K562 (cell line): ENCODE data around the gene PTCH2. TPM values are rescaled to one million over a fixed set of nuclear protein-coding genes. Genes with fewer than 3 reads are reported as not detected.
A peak's percentile ranks its signal among the peaks of the same experiment; 100 is the strongest.

Source experiments
- ATAC-seq: fragments of 200-7000 bp; cut with Tn5 transposase; 3 replicates; pipeline ENCODE4 v1.9.1; 2020; ENCODE audit warnings: moderate library complexity
- BruUV-seq: library from RNA; stranded (reverse); fragments of 400-500 nt; replicated peaks from 2 replicates; lab custom pipeline; 2021; lab: Mats Ljungman, UMichigan
- CTCF ChIA-PET: fragments of 300-600 bp; formaldehyde crosslinking; extraction: SDS; loops from one replicate; lab custom pipeline; 2021; ENCODE audit warnings: low intra/inter-chr PET ratio; lab: Yijun Ruan, JAX
- POLR2A ChIA-PET: fragments of 300-600, 350-650 bp; sonication (Branson Sonifier 250); formaldehyde crosslinking; extraction: SDS; loops from one replicate; lab custom pipeline; 2021; ENCODE audit warnings: antibody characterized with exemption, inconsistent platforms; lab: Yijun Ruan, JAX
- DNase-seq, 4 experiments: peaks; one replicate each; pipeline versions ENCODE4 v3.0.0 to v3.0.0-alpha.2; 2011 to 2018; ENCODE audit warnings: low spot score in 3 of 4, mixed read lengths in 3 of 4; ENCODE audit errors: extremely low read depth in 1 of 4
- FAIRE-seq: peaks from 2 replicates; lab custom pipeline; 2011; peaks lifted over from hg19 to GRCh38; lab: Jason Lieb, UNC
- H2AFZ ChIP-seq: 2 replicates; pipeline ENCODE4 v1.6.0; 2011; ENCODE audit warnings: low read depth, low read length, control low read depth, inconsistent platforms
- H3K27ac ChIP-seq: fragments of 200-600 bp; 3 replicates; pipeline ENCODE4 v1.8.0; 2011; ENCODE audit warnings: low read depth, mild to moderate bottlenecking, control low read depth, inconsistent platforms, low read length, moderate library complexity, mixed read lengths; ENCODE audit errors: extremely low read depth
- H3K27me3 ChIP-seq, 2 experiments: fragments of 300-600 bp in 1 of 2; 2 replicates in 1 of 2; 3 replicates in 1 of 2; pipeline versions ENCODE4 v1.6.0 to v1.8.0; 2011; ENCODE audit warnings: inconsistent platforms in 2 of 2, low read length in 2 of 2, mild to moderate bottlenecking in 1 of 2, mixed read lengths in 1 of 2, moderate library complexity in 1 of 2; ENCODE audit not compliant: control insufficient read depth in 2 of 2, insufficient read depth in 2 of 2
- H3K36me3 ChIP-seq: fragments of 300-600 bp; 3 replicates; pipeline ENCODE4 v1.8.0; 2011; ENCODE audit warnings: mild to moderate bottlenecking, low read length, inconsistent platforms; ENCODE audit not compliant: control insufficient read depth, insufficient read depth
- H3K4me1 ChIP-seq, 2 experiments: fragments of 200-600 bp in 1 of 2; replicated peaks in 1 of 2; 2 replicates in 1 of 2; 3 replicates in 1 of 2; pipeline versions ENCODE4 v1.5.1 to v1.8.0; 2011; ENCODE audit warnings: inconsistent platforms in 2 of 2, low read length in 2 of 2, mild to moderate bottlenecking in 1 of 2, mixed read lengths in 1 of 2, moderate library complexity in 1 of 2; ENCODE audit not compliant: control insufficient read depth in 2 of 2, insufficient read depth in 2 of 2
- H3K4me2 ChIP-seq: 2 replicates; pipeline ENCODE4 v1.6.1; 2011; ENCODE audit warnings: low read length, control low read depth, inconsistent platforms, mixed read lengths; ENCODE audit not compliant: insufficient read depth
- H3K4me3 ChIP-seq: fragments of 200-600 bp; sonication (generic), shearing (Covaris generic); 2 replicates; pipeline ENCODE4 v1.5.1; 2016; ENCODE audit warnings: control low read depth, inconsistent platforms
- H3K79me2 ChIP-seq: fragments of 200-600 bp; 3 replicates; pipeline ENCODE4 v1.8.0; 2011; ENCODE audit warnings: low read length, inconsistent platforms; ENCODE audit not compliant: control insufficient read depth, insufficient read depth
- H3K9ac ChIP-seq, 2 experiments: 2 replicates each; pipeline versions ENCODE4 v1.6.0 to v1.6.1; 2011; ENCODE audit warnings: low read depth in 2 of 2, low read length in 2 of 2, control low read depth in 1 of 2, inconsistent platforms in 1 of 2, mild to moderate bottlenecking in 1 of 2, mixed read lengths in 1 of 2; ENCODE audit not compliant: insufficient read depth in 1 of 2
- H3K9me1 ChIP-seq: one replicate; pipeline ENCODE4 v1.6.0; 2011; ENCODE audit warnings: inconsistent platforms, mild to moderate bottlenecking, low read length, moderate library complexity; ENCODE audit not compliant: control insufficient read depth, insufficient read depth
- H3K9me3 ChIP-seq: replicated peaks from 2 replicates; pipeline ENCODE4 v1.5.1; 2011; ENCODE audit warnings: low read depth, low read length, inconsistent platforms; ENCODE audit not compliant: control insufficient read depth, insufficient read depth
- H4K20me1 ChIP-seq: replicated peaks from 2 replicates; pipeline ENCODE4 v1.6.1; 2011; ENCODE audit warnings: low read length, inconsistent platforms, mixed read lengths; ENCODE audit not compliant: control insufficient read depth, insufficient read depth
- BRD4 ChIP-seq: fragments of 200-600 bp; sonication (generic); IDR thresholded peaks from 2 replicates; pipeline ENCODE4 v1.6.1; 2017; ENCODE audit warnings: inconsistent platforms
- CREB3L1 ChIP-seq: fragments of 450-650 bp; IDR thresholded peaks from 2 replicates; pipeline ENCODE4 v1.6.1; 2014; ENCODE audit warnings: low read depth, mild to moderate bottlenecking, moderate library complexity, borderline replicate concordance
- KAT2B ChIP-seq: IDR thresholded peaks from one replicate; pipeline ENCODE4 v1.6.1; 2012; ENCODE audit warnings: low read depth, mild to moderate bottlenecking, control low read depth, inconsistent platforms, low read length, moderate library complexity
- KDM1A ChIP-seq, 2 experiments: fragments of 450-650 bp; IDR thresholded peaks; 2 replicates each; pipeline ENCODE4 v1.6.1; 2016; ENCODE audit warnings: mild to moderate bottlenecking in 2 of 2
- MEIS2 ChIP-seq: fragments of 450-650 bp; IDR thresholded peaks from 2 replicates; pipeline ENCODE4 v1.6.1; 2014; ENCODE audit warnings: mild to moderate bottlenecking; ENCODE audit not compliant: partially characterized antibody
- MYBL2 ChIP-seq, 2 experiments: fragments of 450-650 bp in 1 of 2; sonication (generic) in 1 of 2; formaldehyde crosslinking in 1 of 2; IDR thresholded peaks; 2 replicates each; pipeline versions ENCODE4 v1.6.1 to v1.8.1; 2017 to 2022; ENCODE audit warnings: borderline replicate concordance in 1 of 2, inconsistent platforms in 1 of 2, low read depth in 1 of 2, mild to moderate bottlenecking in 1 of 2, missing genetic modification reagents in 1 of 2, moderate library complexity in 1 of 2
- SRSF1 ChIP-seq: fragments of 200-400 bp; formaldehyde crosslinking; IDR thresholded peaks from 2 replicates; pipeline ENCODE4 v1.6.1; 2017; ENCODE audit warnings: mild to moderate bottlenecking, low read depth, low read length, moderate library complexity
- THRA ChIP-seq: fragments of 450-650 bp; IDR thresholded peaks from 2 replicates; pipeline ENCODE4 v1.6.1; 2017; ENCODE audit warnings: mild to moderate bottlenecking, moderate library complexity
- ZBTB11 ChIP-seq, 3 experiments: fragments of 200-800 bp in 1 of 3; fragments of 250-450 bp in 1 of 3; fragments of 450-650 bp in 1 of 3; sonication (Bioruptor Pico) in 1 of 3; sonication (Bioruptor generic) in 1 of 3; formaldehyde crosslinking in 1 of 3; IDR thresholded peaks; 2 replicates each; pipeline versions ENCODE4 v1.6.1 to v1.8.0; 2016 to 2022; ENCODE audit warnings: mild to moderate bottlenecking in 2 of 3, missing genetic modification characterization in 2 of 3, missing compliant biosample characterization in 1 of 3, moderate library complexity in 1 of 3
- WGBS: fragments of 100-300 bp; shearing (Covaris generic); methylation state at CpG from one replicate; pipeline ENCODE4 v1.1.6; 2016; ENCODE audit warnings: low coverage, mixed read lengths; ENCODE audit not compliant: insufficient coverage; ENCODE audit errors: missing lambda C conversion rate; 5-methylcytosine and 5-hydroxymethylcytosine counted together
- in situ Hi-C: fragments of 300-500 bp; cut with MboI; formaldehyde crosslinking; loops from 4 replicates; pipeline ENCODE4 v1.15.0; 2018; ENCODE audit warnings: inconsistent platforms, mixed read lengths
- intact Hi-C: fragments of 100-400 bp; cut with micrococcal nuclease; formaldehyde crosslinking; loops from 2 replicates; pipeline ENCODE4 v1.14.2; 2022
- polyA plus RNA-seq, 8 experiments: library from polyadenylated mRNA; depleted of rRNA in 4 of 8; stranded (reverse) in 5 of 8; unstranded in 3 of 8; fragments of >200 nt; fragmentation: Nextera tagmentation in 2 of 8; fragmentation: Illumina TruSeq in 1 of 8; extraction: Ambion mirVana in 2 of 8; extraction: Trizol in 1 of 8; gene quantifications; 2 replicates each; pipeline versions ENCODE4 v1.2.1 to v1.2.3, GENCODE V29; 2011 to 2014; ENCODE audit warnings: inconsistent platforms in 1 of 8, missing spikeins in 1 of 8
- total RNA-seq, 7 experiments: library from RNA; depleted of rRNA in 6 of 7; stranded (reverse); fragments of >200 nt in 6 of 7; fragmentation: Illumina TruSeq in 2 of 7; extraction: Trizol in 2 of 7; gene quantifications; 2 replicates each; pipeline versions ENCODE4 v1.2.1 to v1.2.3, GENCODE V29; 2011 to 2021; ENCODE audit warnings: low replicate concordance in 1 of 7

The PTCH2 gene
- total and polyA plus RNA-seq, 9 of the 15 experiments (the other 6 are each of a cell fraction or from before 2014, with no cell fraction given) = 0.15 to 27.3 (median 0.48) TPM; not detected in 1

DNA sequence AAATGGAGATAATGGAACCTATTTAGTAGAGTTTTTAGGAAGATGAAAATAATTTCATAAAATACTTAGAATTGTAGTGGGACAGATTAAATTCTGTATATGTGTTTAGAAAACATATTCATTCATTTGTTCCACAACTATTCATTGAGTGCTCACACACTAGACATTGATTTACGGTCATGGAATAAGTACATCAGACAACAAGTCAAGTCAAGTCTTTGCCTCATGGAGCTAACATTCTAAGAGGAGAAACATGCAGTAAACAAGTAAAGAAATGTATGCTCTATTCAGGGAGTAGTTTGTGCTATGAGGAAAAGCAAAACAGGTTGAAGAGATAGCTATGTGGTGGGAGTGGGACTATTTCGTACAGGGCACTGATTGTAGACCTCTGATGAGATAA, 25.7 kb downstream of the PTCH2 start:
- no peak for FAIRE-seq

More for the DNA sequence above, 25.7 kb downstream of the PTCH2 start:
- Histone ChIP-seq H3K4me2 (no peak overlapping the region), H3K27me3 (no peaks in the 10 kb centered on the region), H3K4me1 (peaks cover 13 to 31% of the 10 kb centered on the region in 2 experiments), H3K9ac (no peak overlapping the region)
- DNase-seq (no peak), ATAC-seq (no peak)
- in situ Hi-C loops = no loop called here
- BruUV-seq = no TSS peak
- CTCF ChIA-PET = no interaction called here
- no peak for TF ChIP-seq BRD4
- no peak for TF ChIP-seq THRA
- no peak for TF ChIP-seq KAT2B
- no peak for TF ChIP-seq ZBTB11 (CRISPR knock-in tag; IDR thresholded peaks at IDR 0.05)
- no peak for TF ChIP-seq SRSF1
- TF ChIP-seq MYBL2 (IDR thresholded peaks at IDR 0.05; ENCODE audit: low read depth) = no peak
- no peak for TF ChIP-seq MYBL2 (CRISPR knock-in tag; IDR thresholded peaks at IDR 0.05; ENCODE audit: borderline replicate concordance)
- no peak for TF ChIP-seq CREB3L1
- TF ChIP-seq MEIS2 = peak; percentile 54
- TF ChIP-seq KDM1A (IDR thresholded peaks at IDR 0.05) = 0 out of 4 replicates have a peak, but pooled peaks of 1 of the 2 experiments have one; percentile 19
- TF ChIP-seq, all 486 proteins: peak for 2
- Histone ChIP-seq H3K79me2 (no peaks in the 10 kb centered on the region), H3K9me1 (no peaks in the 10 kb centered on the region), H3K9me3 (no peaks in the 10 kb centered on the region; the same call in 1 of the 2 replicates), H4K20me1 (no peaks in the 10 kb centered on the region), H3K4me3 (no peak overlapping the region), H3K36me3 (no peaks in the 10 kb centered on the region), H2AFZ (no peak overlapping the region), H3K27ac (no peak overlapping the region)
- 37% methylated on average over 2 of the region's 2 CpGs for WGBS
- intact Hi-C loops = loop anchor here (5.0 kb wide), 1 partner anchor 40 kb away; the partner anchor contains the start of gene RPS8
- POLR2A ChIA-PET = interaction anchor here (1.0 to 9.2 kb wide), 10 partner anchors 13 to 522 kb away, joined by 3 to 594 read pairs (median 94); partner anchors contain the start of genes BEST4, BTBD19, DYNLT4 and EIF2B3
